Ectodermal cell (in vitro differentiated cells): ENCODE results near the gene ZNFX1.

Source experiments
- H3K27ac ChIP-seq: 2 replicates; pipeline ENCODE4 v1.7.0; 2013; ENCODE audit warnings: mild to moderate bottlenecking, low read depth, low read length; ENCODE audit not compliant: insufficient read depth, poor library complexity, severe bottlenecking
- H3K27me3 ChIP-seq: 2 replicates; pipeline ENCODE4 v1.7.0; 2013; ENCODE audit warnings: mild to moderate bottlenecking, low read length; ENCODE audit not compliant: insufficient read depth, control insufficient read depth, poor library complexity, severe bottlenecking
- H3K36me3 ChIP-seq: one replicate; pipeline ENCODE4 v1.7.0; 2013; ENCODE audit warnings: low read length; ENCODE audit not compliant: control insufficient read depth, insufficient read depth
- H3K4me1 ChIP-seq: one replicate; pipeline ENCODE4 v1.7.0; 2013; ENCODE audit warnings: low read length; ENCODE audit not compliant: control insufficient read depth, insufficient read depth
- H3K4me3 ChIP-seq: 2 replicates; pipeline ENCODE4 v1.7.0; 2013; ENCODE audit warnings: low read depth, low read length, control low read depth; ENCODE audit not compliant: insufficient read depth
- H3K9me3 ChIP-seq: 2 replicates; pipeline ENCODE4 v1.7.0; 2013; ENCODE audit warnings: mild to moderate bottlenecking, low read length, moderate library complexity; ENCODE audit not compliant: control insufficient read depth
- WGBS, 2 experiments: methylation state at CpG; one replicate each; pipeline ENCODE4 v1.1.7; 2013; ENCODE audit warnings: missing lambda C conversion rate in 2 of 2; 5-methylcytosine and 5-hydroxymethylcytosine counted together

Gene ZNFX1

DNA sequence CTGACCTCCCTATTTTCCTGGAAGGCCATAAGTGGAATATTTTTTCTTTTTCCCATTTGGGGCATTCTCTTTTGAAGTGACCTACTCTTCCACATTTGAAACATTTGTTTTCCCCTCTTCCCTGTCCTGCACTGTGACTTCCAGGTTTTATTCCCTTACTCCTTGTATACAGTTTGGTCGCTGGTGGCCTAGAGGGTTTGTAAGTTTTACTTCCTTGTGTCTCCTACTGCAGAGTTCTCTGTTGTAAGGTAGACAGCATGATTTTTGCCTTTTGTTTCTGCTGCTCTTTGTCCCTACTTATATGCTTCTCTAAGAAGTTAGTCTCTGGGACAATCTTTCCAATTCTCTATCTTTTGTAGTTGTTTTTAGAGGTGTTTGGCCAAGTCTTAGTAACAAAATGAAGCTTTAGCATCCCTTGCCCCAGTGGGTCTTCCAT is 7.4 kb upstream of the ZNFX1 start:
- Histone ChIP-seq H3K27ac (no peak overlapping the region), H3K9me3 (no peaks in the 10 kb centered on the region), H3K4me1 (no peaks in the 10 kb centered on the region), H3K4me3 (no peak overlapping the region), H3K27me3 (no peaks in the 10 kb centered on the region), H3K36me3 (peaks cover 99% of the 10 kb centered on the region)
- 92 to 100% methylated on average over 1 of the region's 1 CpG for WGBS, 2 experiments

DNA sequence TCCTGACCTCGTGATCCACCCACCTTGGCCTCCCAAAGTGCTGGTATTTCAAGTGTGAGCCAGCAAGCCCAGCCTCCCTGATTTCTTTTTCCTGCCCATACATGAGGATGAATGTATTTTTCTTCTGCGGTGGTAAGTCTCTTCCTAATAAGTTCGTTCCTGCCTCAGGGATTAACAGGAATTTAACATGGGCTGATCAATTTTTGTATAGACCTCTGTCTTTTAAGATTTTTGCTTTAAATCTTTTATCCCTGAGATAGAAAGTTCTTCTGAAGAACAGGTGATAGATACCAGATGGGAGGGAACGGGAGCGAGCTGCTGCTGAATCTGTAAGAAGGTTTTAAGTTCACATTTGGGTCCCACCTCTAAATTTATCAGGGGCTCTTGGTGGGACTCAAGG is 7.0 kb upstream of the ZNFX1 start:
- Histone ChIP-seq H3K27me3 (no peaks in the 10 kb centered on the region), H3K9me3 (no peaks in the 10 kb centered on the region), H3K4me1 (no peaks in the 10 kb centered on the region), H3K27ac (no peak overlapping the region), H3K4me3 (no peak overlapping the region), H3K36me3 (peaks cover 99% of the 10 kb centered on the region)
- 89 to 94% methylated on average over 5 of the region's 5 CpGs for WGBS, 2 experiments

DNA sequence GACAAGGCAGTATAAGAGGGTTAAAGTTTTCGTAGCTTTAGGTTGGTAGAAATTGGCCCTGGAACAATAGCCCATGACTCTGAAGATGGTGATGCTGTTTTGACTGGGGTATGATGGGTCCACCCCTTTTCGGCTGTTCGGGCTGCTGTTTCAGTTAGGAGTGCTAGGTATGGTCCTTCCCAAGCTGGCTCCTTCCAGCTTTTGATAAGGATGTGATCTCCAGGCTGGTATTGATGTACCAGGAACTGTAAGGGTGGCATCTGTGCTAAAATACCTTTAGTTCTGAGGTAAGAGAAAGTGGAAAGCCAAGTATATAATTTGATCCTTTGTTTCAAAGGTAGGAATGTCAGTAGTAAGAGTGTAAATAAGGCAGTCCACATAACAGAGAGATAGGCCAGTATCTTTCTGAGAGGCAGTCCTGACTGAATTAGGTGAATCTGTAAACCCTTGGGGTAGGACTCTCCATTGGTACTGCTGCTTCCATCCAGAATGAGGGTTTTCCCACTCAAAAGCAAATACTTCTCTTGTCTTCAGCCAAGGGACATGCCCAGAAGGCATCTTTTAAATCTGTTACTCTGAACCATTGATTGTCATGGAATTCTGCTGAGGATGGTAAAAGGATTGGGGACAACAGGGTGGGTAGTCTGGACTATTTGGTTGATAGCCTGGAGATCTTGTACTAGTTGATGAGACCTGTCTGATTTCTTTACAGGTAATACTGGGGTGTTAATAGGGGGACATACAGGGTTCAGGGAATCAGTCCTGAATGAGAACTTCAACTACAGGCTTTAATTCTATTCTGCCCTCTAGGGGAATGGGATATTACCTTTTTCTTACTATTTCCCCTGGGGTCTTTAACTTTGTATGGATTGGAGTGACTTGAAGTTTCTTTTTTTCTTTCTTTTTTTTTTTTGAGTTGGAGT is 6.1 kb upstream of the ZNFX1 start:
- Histone ChIP-seq H3K27ac (no peak overlapping the region), H3K27me3 (no peaks in the 10 kb centered on the region), H3K36me3 (peaks cover 99% of the 10 kb centered on the region), H3K4me1 (no peaks in the 10 kb centered on the region), H3K4me3 (peak overlapping the region; percentile 18), H3K9me3 (no peaks in the 10 kb centered on the region)
- WGBS, 2 experiments: 87% methylated on average over 3 of the region's 3 CpGs

DNA sequence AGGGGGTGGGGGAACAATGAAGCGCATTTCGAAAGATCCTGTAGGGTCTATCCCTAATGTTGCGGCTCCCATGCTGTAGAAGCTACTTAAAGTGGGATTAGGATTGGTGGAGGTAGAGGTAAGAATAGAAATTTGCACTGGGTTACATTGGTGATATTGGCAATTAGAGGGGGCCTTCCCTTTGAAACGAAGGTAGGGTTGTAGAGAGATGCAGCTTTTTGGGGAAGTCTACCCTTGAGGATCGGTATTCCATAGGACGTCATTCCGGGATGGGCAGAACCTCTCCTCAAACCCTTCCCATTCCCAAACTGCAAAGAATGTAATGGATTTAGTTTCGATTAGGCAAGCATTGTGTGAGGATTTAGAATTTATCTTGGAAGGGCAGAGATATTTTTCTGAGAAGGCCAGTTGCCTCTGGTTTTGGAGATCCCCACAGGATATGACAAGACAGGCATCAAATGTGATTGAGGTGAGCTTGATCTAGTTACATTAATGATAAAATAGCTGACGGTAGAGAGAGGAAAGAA is 5.4 kb upstream of the ZNFX1 start:
- no peaks in the 10 kb centered on the region for H3K27me3 ChIP-seq
- no peaks in the 10 kb centered on the region for H3K9me3 ChIP-seq
- H3K27ac ChIP-seq: no peak overlapping the region
- H3K4me1 ChIP-seq: no peaks in the 10 kb centered on the region
- H3K36me3 ChIP-seq: peaks cover 93% of the 10 kb centered on the region
- 81 to 83% methylated on average over 8 to 9 of the region's 9 CpGs for WGBS, 2 experiments
- H3K4me3 ChIP-seq: peak overlapping the region; percentile 99

DNA sequence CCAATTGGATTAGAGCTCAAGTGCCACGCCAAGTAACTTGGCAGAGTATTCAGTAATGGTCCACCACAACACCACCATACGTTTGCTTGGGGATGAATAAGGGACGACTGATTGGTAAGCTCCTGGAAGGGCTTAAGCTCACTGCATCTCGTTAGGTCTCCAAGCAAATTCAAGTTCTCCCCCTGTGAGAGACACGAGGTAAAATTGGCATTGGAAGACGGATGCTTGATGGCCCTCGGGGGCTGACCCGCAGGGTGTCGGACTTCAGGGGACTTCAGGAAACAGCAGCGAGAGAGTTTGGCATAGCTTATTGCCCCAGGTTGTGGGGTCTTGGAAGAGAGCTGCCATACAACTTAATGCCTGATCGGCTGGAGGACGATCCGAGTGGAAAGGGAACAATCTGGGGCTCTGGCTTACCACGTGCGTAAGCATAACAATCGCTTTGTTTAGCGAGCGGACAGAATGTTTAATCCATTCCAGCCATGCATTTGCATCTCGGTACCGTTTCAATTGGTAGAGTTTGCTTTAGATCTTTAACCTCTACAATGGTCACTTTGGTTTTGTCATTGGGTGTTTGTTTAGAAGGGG is 4.8 kb upstream of the ZNFX1 start:
- H3K4me1 ChIP-seq: no peaks in the 10 kb centered on the region
- peak overlapping the region; percentile 99 for H3K4me3 ChIP-seq
- 42 to 45% methylated on average over 20 of the region's 20 CpGs for WGBS, 2 experiments
- H3K27me3 ChIP-seq: no peaks in the 10 kb centered on the region
- H3K36me3 ChIP-seq: peaks cover 87% of the 10 kb centered on the region
- H3K9me3 ChIP-seq: no peaks in the 10 kb centered on the region
- H3K27ac ChIP-seq: no peak overlapping the region

DNA sequence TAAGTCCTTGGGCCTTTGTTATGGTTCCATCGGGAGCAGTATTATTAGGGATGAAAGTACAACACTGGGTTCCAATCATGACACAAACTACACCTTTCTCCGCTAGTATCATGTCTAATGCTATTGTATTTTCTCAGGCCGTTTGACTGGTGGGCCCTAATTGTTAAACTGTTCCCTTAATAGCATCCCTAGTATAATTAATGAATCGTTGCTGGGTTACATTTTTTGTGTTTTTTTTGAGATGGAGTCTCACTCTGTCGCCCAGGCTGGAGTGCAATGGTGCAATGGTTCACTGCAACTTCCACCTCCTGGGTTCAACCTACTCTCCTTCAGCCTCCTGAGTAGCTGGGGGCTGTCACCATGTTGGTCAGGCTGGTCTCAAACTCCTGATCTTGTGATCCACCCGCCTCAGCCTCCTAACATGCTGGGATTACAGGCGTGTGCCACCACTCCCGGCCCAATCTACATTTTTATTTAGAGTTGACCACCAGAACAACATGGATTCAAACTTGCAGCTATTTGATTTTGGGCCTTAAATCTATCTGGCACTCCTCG is 4.1 kb upstream of the ZNFX1 start:
- Histone ChIP-seq H3K4me1 (no peaks in the 10 kb centered on the region), H3K27ac (no peak overlapping the region), H3K27me3 (no peaks in the 10 kb centered on the region), H3K9me3 (no peaks in the 10 kb centered on the region), H3K4me3 (peak overlapping the region; percentile 99), H3K36me3 (peaks cover 80% of the 10 kb centered on the region)
- WGBS, 2 experiments: 54 to 60% methylated on average over 9 of the region's 9 CpGs

DNA sequence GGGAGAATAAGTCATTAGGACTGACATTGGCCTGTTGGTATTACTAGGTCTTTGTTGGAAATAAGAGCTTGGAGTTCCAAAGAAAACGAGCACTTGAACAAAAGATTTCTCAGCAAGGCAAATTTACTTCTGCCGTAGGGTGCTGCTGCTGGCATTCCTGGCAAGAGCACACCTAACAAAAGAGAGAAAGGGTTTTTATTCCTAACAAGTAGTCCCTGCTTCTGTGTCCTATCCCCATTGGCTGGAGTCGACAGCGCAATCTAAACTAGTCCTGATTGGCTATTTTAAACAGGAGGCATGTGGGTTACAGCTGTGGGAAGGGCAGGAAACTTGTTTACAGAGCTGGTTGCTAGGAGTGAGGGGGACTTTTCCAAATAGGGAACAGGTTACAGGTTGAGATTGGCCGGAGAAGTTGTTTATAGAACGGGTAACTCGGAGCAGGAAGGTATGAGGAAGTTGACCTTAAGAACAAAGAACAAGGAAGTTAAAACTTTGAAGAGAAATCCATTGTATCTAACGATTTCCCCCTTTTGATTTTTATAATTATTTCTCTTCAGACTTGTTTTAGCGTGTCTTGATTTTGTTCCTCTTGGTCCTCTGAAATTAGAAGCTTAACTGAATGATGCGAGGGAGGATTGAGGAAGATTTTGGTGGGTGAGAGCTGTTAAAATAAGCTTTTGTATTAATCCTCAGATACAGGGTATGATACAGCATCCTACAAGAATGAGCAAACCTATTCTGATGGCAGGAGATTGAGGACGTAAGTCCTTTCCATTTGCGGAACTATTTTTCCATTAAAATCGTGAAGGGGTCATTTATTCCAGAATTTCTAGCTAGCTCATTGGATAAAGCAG is 3.4 kb upstream of the ZNFX1 start:
- WGBS, 2 experiments: 50% methylated on average over 12 to 13 of the region's 13 CpGs
- Histone ChIP-seq H3K9me3 (no peaks in the 10 kb centered on the region), H3K4me3 (peak overlapping the region; percentile 99), H3K36me3 (peaks cover 73% of the 10 kb centered on the region), H3K27me3 (no peaks in the 10 kb centered on the region), H3K27ac (peak overlapping the region; percentile 19), H3K4me1 (no peaks in the 10 kb centered on the region)

DNA sequence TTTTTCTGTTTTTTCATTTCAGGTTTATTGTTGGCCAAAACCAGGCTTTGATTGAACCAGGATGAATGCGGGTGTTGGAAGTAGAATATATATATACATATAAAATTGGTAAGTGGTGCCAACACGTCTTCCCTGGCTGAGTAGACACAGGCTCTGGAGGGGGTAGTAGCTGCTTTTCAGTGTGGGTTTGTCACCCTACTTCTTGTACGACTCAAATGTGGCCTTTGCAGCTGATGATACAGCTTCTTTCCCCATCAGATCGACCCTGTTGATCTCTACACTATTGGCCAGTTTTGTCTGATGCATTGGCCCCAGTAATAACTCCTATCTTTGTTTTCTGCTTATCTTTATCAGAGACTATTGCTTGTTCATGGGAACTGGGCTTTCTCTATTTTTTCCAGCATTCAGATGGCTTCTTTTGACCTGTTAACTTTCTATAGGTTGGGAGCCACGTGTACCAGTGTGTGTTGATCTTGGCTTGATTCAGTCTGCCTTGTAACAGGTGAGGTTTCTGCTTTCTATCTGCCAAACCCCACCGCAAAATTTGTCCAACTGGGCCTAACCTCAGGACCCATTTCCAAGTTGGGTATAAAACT is 2.7 kb upstream of the ZNFX1 start:
- peak overlapping the region; percentile 99 for H3K4me3 ChIP-seq
- H3K9me3 ChIP-seq: no peaks in the 10 kb centered on the region
- peak overlapping the region; percentile 17 for H3K27ac ChIP-seq
- peaks cover 67% of the 10 kb centered on the region for H3K36me3 ChIP-seq
- WGBS, 2 experiments: 22 to 33% methylated on average over 5 to 6 of the region's 6 CpGs
- H3K4me1 ChIP-seq: no peaks in the 10 kb centered on the region
- H3K27me3 ChIP-seq: no peaks in the 10 kb centered on the region

DNA sequence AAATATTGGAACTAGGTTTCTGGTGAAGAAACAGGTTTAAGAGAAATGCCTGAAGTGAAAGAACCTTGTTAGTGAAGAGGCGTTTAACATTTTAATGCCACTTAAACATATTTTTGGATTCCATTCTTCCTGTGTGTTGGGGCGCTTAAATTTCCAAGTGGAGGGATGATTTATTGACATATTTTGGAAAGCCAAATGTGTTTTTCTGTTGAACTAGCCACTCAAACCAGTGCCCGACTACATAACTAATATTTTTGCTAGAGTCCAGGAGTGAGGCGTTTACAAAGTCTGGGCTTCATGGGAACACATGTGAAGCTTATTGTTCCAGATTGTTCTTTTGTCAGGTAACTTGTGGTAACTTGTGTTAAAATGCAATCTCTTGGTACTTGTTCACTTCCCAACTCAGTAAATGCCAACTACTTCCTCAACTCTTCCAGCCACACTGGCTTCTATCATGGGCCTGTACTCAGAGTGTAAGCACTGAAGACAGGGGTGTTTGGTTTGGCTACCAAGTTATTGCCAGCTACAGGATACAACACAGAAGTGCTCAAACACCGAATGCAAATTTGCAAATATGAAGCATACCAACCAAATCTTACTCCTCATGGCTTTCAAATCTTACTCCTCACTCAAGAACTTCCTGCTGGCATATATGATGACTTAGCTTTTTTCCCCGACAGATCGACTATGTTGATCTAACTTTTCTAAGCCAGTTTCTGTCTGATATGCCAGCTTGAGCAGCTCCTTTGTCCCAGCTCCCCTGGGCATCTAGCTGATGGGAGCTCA is 2.0 kb upstream of the ZNFX1 start:
- no peaks in the 10 kb centered on the region for H3K4me1 ChIP-seq
- peak overlapping the region; percentile 99 for H3K4me3 ChIP-seq
- H3K27ac ChIP-seq: peak overlapping the region; percentile 0
- no peaks in the 10 kb centered on the region for H3K9me3 ChIP-seq
- 9 to 21% methylated on average over 6 to 7 of the region's 7 CpGs for WGBS, 2 experiments
- no peaks in the 10 kb centered on the region for H3K27me3 ChIP-seq
- peaks cover 66% of the 10 kb centered on the region for H3K36me3 ChIP-seq
